CD14-positive monocyte (primary cell): ENCODE results near the gene ATPAF2. TPM values are rescaled to one million over a fixed set of nuclear protein-coding genes. Genes with fewer than 3 reads are reported as not detected.
A peak's percentile ranks its signal among the peaks of the same experiment; 100 is the strongest.

Source experiments
- DNase-seq, 3 donors: peaks; one replicate each; pipeline ENCODE4 v3.0.0-alpha.2; 2011 to 2022
- H2AFZ ChIP-seq: 2 replicates; pipeline ENCODE4 v1.6.0; 2012; ENCODE audit warnings: mild to moderate bottlenecking, low read depth, low read length, inconsistent platforms; ENCODE audit not compliant: insufficient read depth, poor library complexity, severe bottlenecking
- H3K27ac ChIP-seq, 2 donors: 1 replicate in 1 of 2; 2 replicates in 1 of 2; pipeline ENCODE4 v1.5.1; 2012 to 2013; ENCODE audit warnings: low read length in 2 of 2, control low read depth in 1 of 2, inconsistent platforms in 1 of 2, low read depth in 1 of 2, mild to moderate bottlenecking in 1 of 2
- H3K27me3 ChIP-seq, 2 donors: one replicate each; pipeline versions ENCODE4 v1.6.0 to v1.6.1; 2011 to 2013; ENCODE audit warnings: low read length in 2 of 2; ENCODE audit not compliant: control insufficient read depth in 2 of 2, insufficient read depth in 2 of 2
- H3K36me3 ChIP-seq, 2 donors: replicated peaks in 1 of 2; 1 replicate in 1 of 2; 2 replicates in 1 of 2; pipeline versions ENCODE4 v1.5.1 to v1.6.1; 2012 to 2013; ENCODE audit warnings: low read length in 2 of 2, control low read depth in 1 of 2, inconsistent platforms in 1 of 2, mild to moderate bottlenecking in 1 of 2; ENCODE audit not compliant: insufficient read depth in 2 of 2, control insufficient read depth in 1 of 2
- H3K4me1 ChIP-seq, 2 donors: 1 replicate in 1 of 2; 2 replicates in 1 of 2; pipeline versions ENCODE4 v1.5.1 to v1.6.1; 2012 to 2013; ENCODE audit warnings: low read length in 2 of 2, control low read depth in 1 of 2, inconsistent platforms in 1 of 2, mild to moderate bottlenecking in 1 of 2, moderate library complexity in 1 of 2; ENCODE audit not compliant: insufficient read depth in 2 of 2, control insufficient read depth in 1 of 2
- H3K4me2 ChIP-seq: replicated peaks from 2 replicates; pipeline ENCODE3; 2012; ENCODE audit warnings: low read length, moderate library complexity, mild to moderate bottlenecking; ENCODE audit not compliant: poor library complexity, severe bottlenecking; ENCODE audit errors: extremely low read depth
- H3K4me3 ChIP-seq, 3 experiments: fragments of 200-600 bp in 1 of 3; sonication (generic) in 1 of 3; replicated peaks in 1 of 3; 1 replicate in 2 of 3; 2 replicates in 1 of 3; pipeline ENCODE4 v1.5.1; 2011 to 2013; ENCODE audit warnings: low read length in 3 of 3, mild to moderate bottlenecking in 3 of 3, control low read depth in 2 of 3, low read depth in 2 of 3, inconsistent platforms in 1 of 3, moderate library complexity in 1 of 3
- H3K79me2 ChIP-seq: 2 replicates; pipeline ENCODE4 v1.6.0; 2012; ENCODE audit warnings: mild to moderate bottlenecking, control low read depth, inconsistent platforms, low read length, moderate library complexity; ENCODE audit not compliant: insufficient read depth
- H3K9ac ChIP-seq: 2 replicates; pipeline ENCODE4 v1.6.0; 2017; ENCODE audit warnings: low read length, mild to moderate bottlenecking; ENCODE audit not compliant: insufficient read depth, poor library complexity, severe bottlenecking
- H3K9me3 ChIP-seq, 2 donors: replicated peaks in 1 of 2; 1 replicate in 1 of 2; 2 replicates in 1 of 2; pipeline versions ENCODE4 v1.5.1 to v1.6.1; 2012 to 2013; ENCODE audit warnings: low read length in 2 of 2, control low read depth in 1 of 2; ENCODE audit not compliant: control insufficient read depth in 1 of 2, insufficient read depth in 1 of 2
- H4K20me1 ChIP-seq: 2 replicates; pipeline ENCODE4 v1.6.0; 2012; ENCODE audit warnings: mild to moderate bottlenecking, low read length, control low read depth, moderate library complexity; ENCODE audit not compliant: insufficient read depth
- H3K27ac Mint-ChIP-seq, 7 donors: one replicate each; pipeline ENCODE4 v1.8.0; 2020; ENCODE audit warnings: mild to moderate bottlenecking in 7 of 7, mixed read lengths in 7 of 7, moderate library complexity in 6 of 7, inconsistent platforms in 2 of 7
- H3K27me3 Mint-ChIP-seq, 3 donors: one replicate each; pipeline ENCODE4 v1.8.0; 2021 to 2022; ENCODE audit warnings: low read depth in 3 of 3, mild to moderate bottlenecking in 3 of 3, mixed read lengths in 3 of 3, moderate library complexity in 3 of 3, inconsistent platforms in 1 of 3
- H3K36me3 Mint-ChIP-seq, 2 donors: one replicate each; pipeline ENCODE4 v1.8.0; 2020; ENCODE audit warnings: mixed read lengths in 2 of 2, inconsistent platforms in 1 of 2, mild to moderate bottlenecking in 1 of 2
- H3K4me1 Mint-ChIP-seq: one replicate; pipeline ENCODE4 v1.8.0; 2020; ENCODE audit warnings: mild to moderate bottlenecking, mixed read lengths
- H3K4me3 Mint-ChIP-seq, 2 donors: one replicate each; pipeline ENCODE4 v1.8.0; 2020; ENCODE audit warnings: mild to moderate bottlenecking in 2 of 2, mixed read lengths in 2 of 2, moderate library complexity in 1 of 2
- H3K9me3 Mint-ChIP-seq, 7 donors: one replicate each; pipeline ENCODE4 v1.8.0; 2020 to 2022; ENCODE audit warnings: mixed read lengths in 7 of 7, mild to moderate bottlenecking in 6 of 7, moderate library complexity in 6 of 7, inconsistent platforms in 2 of 7
- CTCF ChIP-seq: fragments of 200-600 bp; IDR thresholded peaks from one replicate; pipeline ENCODE4 v1.8.0; 2022; ENCODE audit warnings: antibody characterized with exemption, mild to moderate bottlenecking
- whole genome bisulfite sequencing: methylation state at CpG from one replicate; pipeline ENCODE4 v1.1.5; 2013; ENCODE audit warnings: missing lambda C conversion rate; ENCODE audit not compliant: insufficient coverage; 5-methylcytosine and 5-hydroxymethylcytosine counted together
- intact Hi-C, 2 donors: fragments of 100-400 bp; cut with micrococcal nuclease; formaldehyde crosslinking; loops; one replicate each; pipeline versions ENCODE4 v1.15.0 to v1.15.1; 2023
- polyA plus RNA-seq, 3 donors: library from polyadenylated mRNA; depleted of rRNA in 1 of 3; unstranded in 2 of 3; stranded (reverse) in 1 of 3; fragments of 300-500 nt in 2 of 3; fragments of >200 nt in 1 of 3; fragmentation: Illumina TruSeq in 2 of 3; gene quantifications; 1 replicate in 2 of 3; 2 replicates in 1 of 3; pipeline ENCODE4 v1.2.3, GENCODE V29; 2012 to 2021

The ATPAF2 gene
- polyA plus RNA-seq, 3 donors, result 41.3 to 50.8 (median 44.9) TPM

GRCh38 chr17:18031955-18032354 is 7.0 kb downstream of the ATPAF2 start:
- H3K27me3 Mint-ChIP-seq, result no peaks in the 10 kb centered on the region
- H3K4me3 ChIP-seq, result no peak overlapping the region
- H3K4me2 ChIP-seq, result no peak overlapping the region
- TF ChIP-seq CTCF, result no peak
- H3K79me2 ChIP-seq, result peaks cover 93% of the 10 kb centered on the region
- peaks cover 22 to 35% of the 10 kb centered on the region in 2 donors for H3K4me1 ChIP-seq
- H3K36me3 ChIP-seq, result peaks cover 11 to 31% of the 10 kb centered on the region in 2 donors
- H3K4me1 Mint-ChIP-seq, result peaks cover 39% of the 10 kb centered on the region
- DNase-seq, result peak in 1 of 3 donors; percentile 40
- peak overlapping the region in 1 of 2 donors; percentile 56 for H3K27ac ChIP-seq
- no peak overlapping the region for H3K9ac ChIP-seq
- H3K9me3 Mint-ChIP-seq, result no peaks in the 10 kb centered on the region
- H3K4me3 Mint-ChIP-seq, result no peak overlapping the region
- intact Hi-C loops, result loop anchor here (2.0 to 10.0 kb wide), 3 partner anchors 59 to 337 kb away; partner anchors contain the start of genes DRC3 (in 1 of the 2) and TOM1L2 (in 1 of the 2)
- no peaks in the 10 kb centered on the region for H3K9me3 ChIP-seq
- H2AFZ ChIP-seq, result no peak overlapping the region
- peak overlapping the region in 6 of 7 donors; percentile 42 to 77 (median 70) for H3K27ac Mint-ChIP-seq
- peaks cover 17 to 35% of the 10 kb centered on the region in 2 donors for H3K36me3 Mint-ChIP-seq
- H3K27me3 ChIP-seq, result no peaks in the 10 kb centered on the region
- peaks cover 67% of the 10 kb centered on the region for H4K20me1 ChIP-seq
- WGBS, result 38% methylated on average over 2 of the region's 2 CpGs

- Histone ChIP-seq H3K9ac (no peak overlapping the region), H3K4me3 (no peak overlapping the region), H3K4me2 (no peak overlapping the region), H3K27me3 (no peaks in the 10 kb centered on the region), H3K79me2 (peaks cover 73% of the 10 kb centered on the region), H3K9me3 (no peaks in the 10 kb centered on the region), H3K36me3 (peaks cover 18 to 34% of the 10 kb centered on the region in 2 donors), H3K4me1 (peaks cover 36 to 48% of the 10 kb centered on the region in 2 donors), H3K27ac (no peak overlapping the region), H2AFZ (no peak overlapping the region), H4K20me1 (peaks cover 56% of the 10 kb centered on the region)
- Mint-ChIP-seq H3K4me3 (no peak overlapping the region), H3K27ac (peak overlapping the region in 2 of 7 donors; percentile 21 to 30), H3K4me1 (peaks cover 49% of the 10 kb centered on the region), H3K36me3 (peaks cover 35 to 43% of the 10 kb centered on the region in 2 donors), H3K9me3 (no peaks in the 10 kb centered on the region), H3K27me3 (peaks cover 0 to 1% (median 0%) of the 10 kb centered on the region in 3 donors)
- WGBS, result 100% methylated on average over 1 of the region's 8 CpGs
- intact Hi-C loops, result loop anchor here (5.0 to 10.0 kb wide), 2 partner anchors 37 to 214 kb away; no protein-coding TSS in a partner anchor
- no peak for DNase-seq
- TF ChIP-seq CTCF, result no peak
Measured at GRCh38 chr17:18028952-18029540, 9.9 kb downstream of the ATPAF2 start.
